Pons (tissue), 1 donor: ENCODE data around the gene PES1.
"Not testable (repeated sequence)": the region's sequence is repeated elsewhere in the genome, so short reads cannot be mapped to it uniquely, and the experiment has no call there.

Experiments used
- DNase-seq: peaks from one replicate; pipeline ENCODE4 v3.0.0-alpha.2; 2016; ENCODE audit warnings: low spot score

The PES1 gene

DNA sequence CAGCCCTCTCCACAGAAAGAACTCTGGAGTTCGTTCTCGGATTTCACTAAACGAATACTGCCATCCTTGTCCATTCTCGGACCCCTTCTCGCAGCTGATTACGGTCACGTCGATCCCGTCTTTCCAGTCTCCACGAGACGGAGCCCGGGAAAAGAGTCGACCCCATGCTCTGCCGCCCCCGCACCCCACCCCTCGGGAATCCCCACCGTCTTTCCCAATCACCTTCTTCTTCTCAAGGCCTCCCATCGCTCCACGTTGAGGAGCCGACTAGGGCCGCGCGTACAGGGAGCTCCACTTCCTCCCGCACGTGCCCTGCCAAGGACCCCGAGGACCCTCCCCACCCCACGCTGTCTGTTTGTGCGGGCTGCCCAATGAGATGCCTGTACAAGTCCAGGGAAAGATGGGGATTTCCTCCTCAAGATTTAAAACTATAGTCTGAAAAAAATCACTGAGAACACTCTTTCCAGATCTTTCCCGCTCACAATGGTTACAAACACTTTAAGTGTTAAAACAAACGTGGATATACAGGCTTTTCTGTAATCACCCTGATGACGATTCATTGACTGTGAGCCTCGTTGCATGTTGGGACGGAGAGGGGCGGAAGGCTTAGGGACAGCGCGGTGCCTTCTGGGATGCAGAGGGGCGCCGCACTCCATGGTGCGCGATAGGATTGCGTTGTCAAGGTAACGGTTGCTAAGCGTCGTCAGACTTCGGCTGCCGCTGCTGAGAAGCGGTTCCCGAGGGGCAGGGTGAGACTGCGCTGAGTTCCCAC lies at the start of gene PES1:
Gene PES1, minus strand, starts transcription at position 323 of the 772 bp plus-strand sequence. Its CDS starts 77 bp downstream, at position 246.
- DNase-seq, result peak; percentile 97

DNA sequence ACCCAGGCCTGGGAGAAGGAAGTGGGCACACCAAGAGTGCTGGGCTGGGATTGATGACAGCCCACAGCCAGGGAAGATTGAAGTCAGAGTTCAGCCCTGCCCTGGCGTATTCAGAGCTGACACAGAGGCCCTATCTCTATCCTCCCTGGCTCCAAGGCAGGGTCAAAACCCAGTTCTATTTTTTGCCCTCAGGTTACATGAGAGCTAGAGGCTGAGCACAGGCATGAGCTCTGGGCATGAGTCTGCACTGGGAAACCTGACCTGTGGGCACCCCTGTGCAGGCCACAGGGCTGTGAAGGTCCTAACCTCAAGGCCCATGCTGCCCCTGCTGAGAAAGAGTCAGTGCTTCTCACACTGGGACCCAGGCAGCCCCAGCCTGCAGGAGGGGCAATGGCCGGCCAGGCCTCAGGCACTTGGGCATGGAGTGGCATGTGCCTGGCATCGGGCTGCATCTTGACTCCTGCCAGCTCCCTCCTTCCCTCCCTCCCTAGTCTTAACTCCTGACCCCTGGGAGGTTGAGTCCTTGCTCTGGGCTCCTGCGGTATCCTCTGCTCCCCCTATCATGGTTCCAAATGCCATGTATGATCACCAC lies 49.2 kb upstream of the PES1 start:
- DNase-seq, result no peak

DNA sequence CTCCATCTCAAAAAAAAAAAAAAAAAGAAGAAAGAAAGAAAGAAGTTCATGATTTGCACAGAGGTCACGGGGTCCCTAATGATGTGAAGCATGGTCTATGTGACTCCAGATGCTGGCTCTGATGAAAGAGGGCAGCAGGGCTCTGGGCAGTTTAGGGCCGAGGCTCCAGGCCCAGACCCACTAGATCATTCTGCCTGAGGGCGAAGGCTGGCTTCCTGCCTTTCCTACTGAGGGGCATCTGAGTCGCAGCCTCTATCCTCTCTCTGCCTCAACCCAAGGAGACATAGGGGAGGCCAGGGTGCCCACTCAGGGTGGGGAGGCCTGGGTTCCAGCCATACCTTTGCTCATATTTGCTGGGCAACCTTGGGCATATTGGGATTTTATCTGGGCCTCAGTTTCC lies 48.7 kb upstream of the PES1 start:
- DNase-seq, result no peak

DNA sequence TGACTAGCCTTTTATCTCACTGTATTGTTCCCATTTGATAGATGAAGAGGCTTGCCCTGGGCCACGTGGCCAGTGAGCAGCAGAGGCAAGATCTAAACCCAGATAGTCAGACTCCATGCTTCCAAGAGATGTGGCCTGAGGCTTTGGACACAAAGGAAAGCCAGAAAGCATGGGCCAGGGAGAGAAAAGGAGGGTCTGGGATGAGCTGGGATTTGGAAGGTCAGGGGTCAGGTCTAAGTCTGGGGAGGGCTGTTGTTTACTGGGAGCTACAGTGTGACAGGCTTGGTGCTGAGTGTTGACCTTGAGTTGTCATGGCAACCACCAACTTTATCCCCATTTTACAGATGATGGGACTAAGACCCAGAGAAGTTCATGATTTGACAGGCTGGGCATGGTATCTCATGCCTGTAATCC lies 46.0 kb upstream of the PES1 start:
- DNase-seq, result no peak

DNA sequence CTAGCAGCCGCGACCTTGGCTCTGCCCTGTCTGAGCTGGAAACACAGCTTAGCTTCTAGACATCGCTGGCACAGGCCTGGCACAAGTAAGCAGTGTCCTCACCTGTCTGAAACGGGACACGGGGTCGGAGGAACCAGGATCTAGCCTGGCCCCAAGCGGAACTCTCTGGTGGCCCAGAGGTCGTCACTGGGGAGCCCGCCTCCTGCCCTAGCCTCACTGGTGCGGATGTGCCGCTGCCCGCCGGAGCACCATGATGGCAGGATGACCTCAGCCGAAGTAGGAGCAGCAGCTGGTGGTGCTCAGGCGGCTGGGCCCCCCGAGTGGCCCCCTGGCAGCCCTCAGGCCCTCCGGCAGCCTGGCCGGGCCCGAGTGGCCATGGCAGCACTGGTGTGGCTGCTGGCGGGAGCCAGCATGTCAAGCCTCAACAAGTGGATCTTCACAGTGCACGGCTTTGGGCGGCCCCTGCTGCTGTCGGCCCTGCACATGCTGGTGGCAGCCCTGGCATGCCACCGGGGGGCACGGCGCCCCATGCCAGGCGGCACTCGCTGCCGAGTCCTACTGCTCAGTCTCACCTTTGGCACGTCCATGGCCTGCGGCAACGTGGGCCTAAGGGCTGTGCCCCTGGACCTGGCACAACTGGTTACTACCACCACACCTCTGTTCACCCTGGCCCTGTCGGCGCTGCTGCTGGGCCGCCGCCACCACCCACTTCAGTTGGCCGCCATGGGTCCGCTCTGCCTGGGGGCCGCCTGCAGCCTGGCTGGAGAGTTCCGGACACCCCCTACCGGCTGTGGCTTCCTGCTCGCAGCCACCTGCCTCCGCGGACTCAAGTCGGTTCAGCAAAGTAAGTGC lies 44.7 kb upstream of the PES1 start:
- DNase-seq, result no peak

DNA sequence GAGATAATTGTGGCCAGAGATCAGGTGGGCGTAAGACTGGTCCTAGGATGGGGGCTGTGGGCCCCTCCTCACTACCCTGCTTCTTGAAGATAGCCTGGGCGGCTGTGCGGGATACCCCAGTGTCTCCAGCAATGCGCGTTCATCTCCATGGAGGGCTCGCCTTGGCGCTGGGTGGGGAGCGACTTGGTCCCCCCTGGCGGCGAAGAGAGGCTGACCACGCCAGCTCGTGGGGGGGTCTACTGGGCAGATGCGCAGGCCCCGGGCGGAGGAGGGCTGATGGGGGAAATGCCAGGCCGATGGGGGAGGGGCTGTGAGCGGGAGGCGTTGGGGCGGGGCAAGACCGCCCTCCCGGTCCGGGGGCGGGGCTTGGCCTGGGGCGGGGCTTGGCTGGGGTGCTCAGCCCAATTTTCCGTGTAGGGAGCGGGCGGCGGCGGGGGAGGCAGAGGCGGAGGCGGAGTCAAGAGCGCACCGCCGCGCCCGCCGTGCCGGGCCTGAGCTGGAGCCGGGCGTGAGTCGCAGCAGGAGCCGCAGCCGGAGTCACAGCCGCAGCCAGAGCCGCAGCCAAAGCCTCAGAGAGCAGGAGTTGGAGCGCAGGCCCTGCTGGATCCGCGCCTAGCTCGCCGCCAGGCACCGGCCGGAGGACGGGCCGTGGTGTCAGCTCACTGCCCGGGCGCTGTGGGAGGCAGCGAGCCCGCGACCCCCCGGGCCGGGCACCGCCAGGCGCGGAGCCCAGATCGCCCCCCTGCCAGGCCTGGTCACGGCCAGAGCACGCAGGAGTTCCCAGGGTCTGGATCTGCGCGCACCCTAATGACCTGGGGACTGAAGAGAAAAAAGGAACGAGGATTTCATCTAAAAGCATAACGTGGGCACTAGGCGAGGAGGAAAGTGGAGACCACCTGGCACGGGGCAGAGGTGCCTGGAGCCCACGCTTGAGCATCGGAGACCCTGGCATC lies 43.8 kb upstream of the PES1 start, which contains the start of gene SLC35E4:
Gene SLC35E4, plus strand, starts transcription at position 509 of the 953 bp plus-strand sequence. CDS start 670 bp downstream, outside the sequence.
- peak; percentile 86 for DNase-seq

DNA sequence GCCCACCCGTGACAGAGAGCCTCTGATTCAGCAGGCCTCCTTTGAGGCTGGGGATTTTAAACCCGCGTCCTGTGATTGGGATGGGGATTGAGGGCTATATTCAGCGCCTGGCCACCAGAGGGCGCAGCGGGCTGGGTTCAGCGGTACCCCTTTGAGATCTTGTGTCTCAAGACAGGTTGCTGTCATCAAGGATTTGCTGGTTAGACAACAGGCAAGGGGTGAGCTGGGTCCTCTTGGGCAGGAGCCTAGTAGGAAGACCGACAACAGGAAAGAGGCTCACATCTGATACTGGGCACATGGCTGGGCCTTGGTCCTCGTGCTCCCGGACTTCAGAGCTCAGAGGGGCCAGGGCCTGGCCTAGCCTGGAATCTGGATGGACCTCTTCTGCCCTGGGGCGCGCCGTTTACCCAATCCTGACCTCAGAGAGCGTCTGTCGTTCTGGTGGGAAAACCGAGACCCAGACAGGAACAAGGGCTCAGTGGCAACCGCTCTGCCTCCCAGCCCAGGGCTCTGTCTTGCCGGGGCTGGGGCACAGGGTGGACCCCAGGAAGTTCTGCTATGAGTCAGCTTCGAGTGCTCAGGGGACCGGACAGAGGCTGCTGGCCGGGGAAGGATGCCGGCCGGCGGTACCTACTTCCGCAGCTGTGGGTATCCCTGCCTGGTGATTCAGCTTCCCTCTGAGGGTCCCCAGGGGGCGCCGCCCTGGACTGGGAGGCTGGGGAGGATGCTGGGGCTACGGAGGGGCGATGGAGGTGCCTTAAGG lies 42.9 kb upstream of the PES1 start:
- peak; percentile 90 for DNase-seq

DNA sequence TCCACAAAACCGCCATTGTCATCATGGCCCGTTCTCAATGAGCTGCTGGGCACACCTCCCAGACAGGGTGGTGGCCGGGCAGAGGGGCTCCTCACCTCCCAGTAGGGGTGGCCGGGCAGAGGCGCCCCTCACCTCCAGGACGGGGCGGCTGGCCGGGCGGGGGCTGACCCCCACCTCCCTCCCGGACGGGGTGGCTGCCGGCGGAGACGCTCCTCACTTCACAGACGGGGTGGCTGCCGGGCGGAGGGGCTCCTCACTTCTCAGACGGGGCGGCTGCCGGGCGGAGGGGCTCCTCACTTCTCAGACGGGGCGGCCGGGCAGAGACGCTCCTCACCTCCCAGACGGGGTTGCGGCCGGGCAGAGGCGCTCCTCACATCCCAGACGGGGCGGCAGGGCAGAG lies 39.8 kb upstream of the PES1 start:
- DNase-seq, result not testable (repeated sequence)

DNA sequence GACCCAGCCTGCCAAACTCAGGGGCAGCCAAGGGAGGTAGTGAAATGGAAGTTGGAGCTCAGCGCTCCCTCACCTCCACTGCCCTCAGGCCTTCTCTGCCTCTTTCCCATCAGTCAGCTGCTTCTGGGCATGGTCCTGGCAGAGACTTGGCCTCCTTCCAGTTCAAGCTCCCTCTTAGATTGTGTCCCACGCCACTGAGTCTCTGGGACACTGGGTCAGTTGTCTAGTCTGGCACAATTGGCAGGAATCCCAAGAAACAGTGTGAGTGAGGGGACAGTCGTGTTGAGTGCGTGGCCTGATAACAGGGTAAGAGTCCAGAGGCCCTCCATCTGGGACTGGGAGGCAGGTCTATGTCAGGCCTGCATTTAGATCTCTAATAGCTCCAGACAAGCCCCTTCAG lies 36.8 kb upstream of the PES1 start:
- DNase-seq, result peak; percentile 77

DNA sequence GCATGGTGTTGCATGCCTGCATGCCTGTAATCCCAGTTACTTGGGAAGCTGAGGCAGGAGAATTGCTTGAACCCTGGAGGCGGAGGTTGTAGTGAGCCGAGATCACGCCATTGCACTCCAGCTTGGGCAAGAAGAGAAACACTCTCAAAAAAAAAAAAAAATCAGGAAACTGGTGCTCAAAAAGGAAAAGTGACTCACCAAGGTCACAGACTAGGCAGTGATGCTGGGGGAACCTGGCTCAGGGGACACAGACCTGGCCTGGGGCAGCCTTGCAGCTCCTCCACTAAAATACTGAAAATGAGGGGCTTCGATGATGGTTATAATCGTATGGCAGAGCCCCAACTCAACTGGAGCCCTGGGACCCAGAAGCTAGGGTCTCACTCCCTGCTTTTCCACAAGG lies 35.8 kb upstream of the PES1 start:
- no peak for DNase-seq

DNA sequence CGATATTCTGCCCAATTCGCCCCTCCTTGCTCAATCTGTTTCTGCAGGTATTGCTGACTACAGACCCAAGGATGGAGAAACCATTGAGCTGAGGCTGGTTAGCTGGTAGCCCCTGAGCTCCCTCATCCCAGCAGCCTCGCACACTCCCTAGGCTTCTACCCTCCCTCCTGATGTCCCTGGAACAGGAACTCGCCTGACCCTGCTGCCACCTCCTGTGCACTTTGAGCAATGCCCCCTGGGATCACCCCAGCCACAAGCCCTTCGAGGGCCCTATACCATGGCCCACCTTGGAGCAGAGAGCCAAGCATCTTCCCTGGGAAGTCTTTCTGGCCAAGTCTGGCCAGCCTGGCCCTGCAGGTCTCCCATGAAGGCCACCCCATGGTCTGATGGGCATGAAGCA lies 34.7 kb upstream of the PES1 start:
- no peak for DNase-seq

DNA sequence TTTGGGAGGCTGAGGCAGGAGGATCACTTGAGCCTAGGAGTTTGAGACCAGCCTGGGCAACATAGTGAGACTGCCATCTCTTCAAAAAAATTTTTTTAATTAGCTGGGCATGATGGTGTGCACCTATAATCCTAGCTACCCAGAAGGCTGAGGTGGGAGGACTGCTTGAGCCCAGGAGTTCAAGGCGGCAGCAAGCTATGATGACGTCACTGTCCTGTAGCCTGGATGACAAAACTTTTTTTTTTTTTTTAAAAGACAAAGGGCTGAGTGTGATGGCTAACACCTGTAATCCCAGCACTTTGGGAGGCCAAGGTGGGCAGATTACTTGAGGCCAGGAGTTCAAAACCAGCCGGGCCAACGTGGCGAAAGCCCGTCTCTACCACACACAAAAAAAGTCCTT lies 28.2 kb upstream of the PES1 start:
- DNase-seq, result not testable (repeated sequence)

DNA sequence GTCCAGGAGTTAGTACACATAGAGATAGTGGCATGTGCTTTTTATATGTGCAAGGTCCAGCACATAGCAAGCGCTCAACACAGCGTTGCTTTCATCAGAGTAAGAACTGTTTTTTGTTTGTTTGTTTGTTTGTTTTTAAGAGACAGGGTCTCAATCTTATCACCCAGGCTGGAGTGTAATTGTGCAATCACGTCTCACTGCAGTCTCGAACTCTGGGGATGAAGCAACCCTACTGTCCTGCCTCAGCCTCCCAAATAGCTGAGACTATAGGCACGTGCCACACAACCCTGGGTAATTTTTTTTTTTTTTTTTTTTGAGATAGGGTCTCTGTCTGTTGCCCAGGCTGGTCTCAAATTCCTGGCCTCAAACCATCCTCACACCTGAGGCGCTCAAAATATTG lies 26.1 kb upstream of the PES1 start:
- no peak for DNase-seq

DNA sequence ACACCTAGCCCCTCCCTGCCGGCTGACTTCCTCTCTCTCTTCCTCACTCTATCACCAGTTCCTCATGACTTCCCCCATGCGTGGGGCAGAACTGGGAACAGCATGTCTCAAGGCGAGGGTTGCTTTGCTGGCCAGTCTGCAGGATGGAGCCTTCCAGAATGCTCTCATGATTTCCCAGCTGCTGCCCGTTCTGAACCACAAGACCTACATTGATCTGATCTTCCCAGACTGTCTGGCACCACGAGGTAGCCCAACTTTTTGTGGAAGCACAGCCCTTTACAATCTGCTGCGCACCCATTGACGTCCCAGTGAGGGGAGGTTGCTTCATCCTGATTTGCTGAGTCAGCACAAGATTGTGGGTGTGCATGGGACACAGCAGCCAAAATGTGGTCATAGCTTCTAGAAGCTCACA lies 23.8 kb upstream of the PES1 start:
- no peak for DNase-seq

DNA sequence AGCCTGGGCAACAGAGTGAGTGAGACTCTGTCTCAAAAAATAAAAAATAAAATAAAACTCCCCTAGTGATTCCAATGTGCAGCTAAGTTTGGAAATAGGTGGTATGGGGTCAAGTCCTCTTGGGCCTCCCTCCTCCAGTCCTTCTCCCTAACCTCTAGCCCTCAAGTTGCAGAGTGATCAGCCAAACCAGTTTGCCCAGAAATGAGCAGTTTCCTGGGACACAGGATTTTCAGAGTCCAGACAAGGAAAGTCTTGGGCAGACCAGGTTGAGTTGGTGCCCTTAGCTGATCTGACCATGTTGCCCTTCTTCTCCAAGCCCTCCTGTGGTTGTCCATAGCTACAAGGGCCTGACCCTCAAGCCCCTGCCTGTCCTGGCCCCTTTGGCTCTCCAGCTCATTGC lies 23.2 kb upstream of the PES1 start:
- DNase-seq, result no peak

DNA sequence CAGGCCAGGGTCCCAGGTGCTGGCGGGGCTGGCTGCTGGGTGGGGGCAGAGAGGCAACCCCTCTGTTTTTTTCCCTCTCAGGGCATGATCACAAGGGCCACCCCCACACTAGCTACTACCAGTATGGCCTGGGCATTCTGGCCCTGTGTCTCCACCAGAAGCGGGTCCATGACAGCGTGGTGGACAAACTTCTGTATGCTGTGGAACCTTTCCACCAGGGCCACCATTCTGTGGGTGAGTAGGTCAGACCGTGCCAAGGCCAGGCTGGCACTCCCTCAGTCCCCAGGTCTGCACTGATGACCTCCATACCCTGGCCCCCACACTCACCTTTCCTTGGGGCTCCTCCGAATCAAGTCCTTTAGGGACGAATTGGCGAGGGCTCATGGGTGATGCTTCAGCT lies 22.6 kb upstream of the PES1 start:
- DNase-seq, result no peak

DNA sequence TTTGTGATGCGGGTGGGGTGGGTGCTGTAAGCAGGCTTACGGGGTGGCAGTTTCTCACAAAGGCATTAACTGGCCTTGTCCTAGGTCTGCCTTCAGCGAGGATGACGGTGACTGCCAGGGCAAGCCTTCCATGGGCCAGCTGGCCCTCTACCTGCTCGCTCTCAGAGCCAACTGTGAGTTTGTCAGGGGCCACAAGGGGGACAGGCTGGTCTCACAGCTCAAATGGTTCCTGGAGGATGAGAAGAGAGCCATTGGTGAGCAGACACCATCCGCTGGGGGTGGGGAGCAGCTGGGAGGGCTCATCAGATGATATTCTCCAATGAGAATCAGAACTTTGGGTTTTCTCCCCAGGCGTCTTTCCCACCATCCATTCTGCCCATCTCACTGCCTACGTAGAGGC lies 21.1 kb upstream of the PES1 start:
- no peak for DNase-seq

DNA sequence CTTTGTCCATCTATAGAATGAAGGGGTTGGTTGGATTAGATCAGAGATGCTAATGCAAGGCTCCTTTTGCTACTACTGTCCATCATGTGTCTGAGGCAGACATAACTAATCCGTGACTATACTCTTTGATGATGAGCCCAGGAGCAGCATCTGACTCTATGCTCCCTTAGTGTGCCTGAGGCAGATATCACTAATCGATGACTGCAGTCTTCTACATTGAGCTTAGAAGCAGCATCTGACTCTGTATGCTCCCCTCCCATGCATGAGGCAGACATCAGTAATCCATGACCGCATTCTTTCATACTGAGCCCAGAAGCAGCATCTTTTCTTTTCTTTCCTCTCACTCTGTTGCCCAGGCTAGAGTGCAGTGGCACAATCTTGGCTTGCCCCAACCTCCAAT lies 19.5 kb upstream of the PES1 start:
- no peak for DNase-seq

DNA sequence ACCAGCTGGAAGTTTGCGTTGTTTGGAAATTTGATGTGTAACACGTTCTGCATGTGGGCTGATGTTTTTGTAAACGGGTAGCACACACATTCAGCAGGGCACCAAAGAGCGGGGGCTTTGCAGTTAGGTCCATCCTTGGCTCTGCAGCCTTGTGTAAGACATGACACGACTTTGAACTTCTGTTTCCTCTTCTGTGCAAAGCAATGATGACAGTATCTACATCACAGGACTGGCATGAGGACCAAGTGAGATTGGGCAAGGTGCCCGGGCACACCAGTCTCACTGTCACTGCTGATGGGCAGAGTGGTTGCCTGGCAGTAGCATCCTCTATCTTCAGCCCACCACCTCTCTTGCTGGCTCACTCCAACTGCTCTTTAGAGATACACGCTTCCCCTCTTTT lies 18.6 kb upstream of the PES1 start:
- no peak for DNase-seq

DNA sequence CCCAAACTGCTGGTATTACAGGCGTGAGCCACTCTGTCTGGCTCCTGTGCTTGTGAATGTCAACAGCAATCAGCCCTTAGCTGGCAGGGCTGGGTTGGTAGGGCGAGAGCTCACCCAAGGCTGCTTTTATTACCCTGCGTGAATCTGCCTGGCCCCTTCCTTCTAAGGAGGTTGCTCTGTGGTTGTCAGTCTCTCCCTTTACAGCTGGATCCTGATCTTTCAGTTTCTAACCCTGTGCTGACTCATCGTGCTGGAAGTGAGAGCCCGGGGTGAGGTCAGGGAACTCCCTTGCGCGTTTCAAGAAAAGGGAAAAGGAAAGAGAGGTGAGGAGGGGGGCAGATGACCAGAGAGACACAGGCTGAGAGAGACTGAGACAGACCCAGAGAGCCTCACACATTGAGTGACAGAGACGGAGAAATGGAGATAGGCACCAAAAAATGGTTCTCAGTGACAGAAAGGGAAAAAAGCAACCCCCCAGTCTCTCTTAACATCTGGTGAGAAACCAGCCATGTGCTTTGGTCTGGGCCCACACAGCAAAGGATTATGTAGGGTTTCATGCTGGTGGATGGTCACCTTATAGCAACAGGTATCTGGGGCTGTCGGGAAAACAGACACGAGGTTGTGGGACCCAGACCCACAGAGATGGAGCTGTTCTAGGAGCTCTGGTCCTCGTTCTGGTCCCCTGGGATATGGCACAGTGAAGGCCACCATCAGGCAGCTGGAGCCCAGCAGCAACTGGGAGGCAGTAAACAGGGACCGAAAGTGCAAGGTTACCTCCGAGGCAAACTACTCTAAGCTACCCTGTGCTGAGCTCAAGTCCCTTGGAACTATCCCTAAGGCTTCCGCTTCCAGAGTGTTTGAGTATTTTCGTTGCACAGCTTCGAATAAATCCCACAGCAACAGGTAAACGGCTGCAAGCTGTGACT lies 17.8 kb upstream of the PES1 start:
- DNase-seq, result peak; percentile 66
